SK-N-SH (cell line): ENCODE measurements around the gene PLAC8.
"Not testable (repeated sequence)": the region's sequence is repeated elsewhere in the genome, so short reads cannot be mapped to it uniquely, and the experiment has no call there.

Source experiments
- EP300 ChIP-seq, 2 experiments: IDR thresholded peaks; 2 replicates each; pipeline versions ENCODE4 v1.4.0 to v1.6.1; 2012; ENCODE audit warnings: borderline replicate concordance in 1 of 2, low read depth in 1 of 2, low read length in 1 of 2
- EZH2phosphoT487 ChIP-seq: fragments of 200-600 bp; sonication (generic); IDR thresholded peaks from 2 replicates; pipeline ENCODE4 v1.6.1; 2017; ENCODE audit warnings: low read depth, mixed run types, mild to moderate bottlenecking, antibody characterized with exemption, moderate library complexity, borderline replicate concordance
- GABPA ChIP-seq: IDR thresholded peaks from 2 replicates; pipeline ENCODE4 v1.4.0; 2012; ENCODE audit warnings: low read depth, mild to moderate bottlenecking
- JUND ChIP-seq: IDR thresholded peaks from 2 replicates; pipeline ENCODE4 v1.4.0; 2012
- NFIC ChIP-seq: IDR thresholded peaks from 2 replicates; pipeline ENCODE4 v1.4.0; 2012; ENCODE audit warnings: borderline replicate concordance
- POLR2AphosphoS5 ChIP-seq: IDR thresholded peaks from 2 replicates; pipeline ENCODE4 v1.6.1; 2012; ENCODE audit warnings: low read depth, low read length
- RCOR1 ChIP-seq: fragments of 150-350 bp; IDR thresholded peaks from 2 replicates; pipeline ENCODE4 v1.6.1; 2017; ENCODE audit warnings: antibody characterized with exemption, low read length
- TAF1 ChIP-seq: IDR thresholded peaks from 2 replicates; pipeline ENCODE4 v1.6.1; 2012; ENCODE audit warnings: low read depth, mild to moderate bottlenecking, low read length, moderate library complexity, borderline replicate concordance
- YY1 ChIP-seq: IDR thresholded peaks from 2 replicates; pipeline ENCODE4 v1.4.0; 2012; ENCODE audit warnings: low read depth, mild to moderate bottlenecking
- TF ChIP-seq, protein P1 (sequence below): IDR thresholded peaks from 2 replicates; pipeline ENCODE4 v1.6.1; 2012; ENCODE audit warnings: mild to moderate bottlenecking, low read depth, low read length, moderate library complexity
- TF ChIP-seq, protein P2 (sequence below): fragments of 200-600 bp; sonication (generic); IDR thresholded peaks from 2 replicates; pipeline ENCODE4 v1.6.1; 2017; ENCODE audit warnings: antibody characterized with exemption, mild to moderate bottlenecking, moderate library complexity
- TF ChIP-seq, protein P3 (sequence below): IDR thresholded peaks from 2 replicates; pipeline ENCODE4 v1.4.0; 2012; ENCODE audit warnings: low read depth
- TF ChIP-seq, protein P4 (sequence below): fragments of 150-350 bp; IDR thresholded peaks from 2 replicates; pipeline ENCODE4 v1.6.1; 2017; ENCODE audit warnings: antibody characterized with exemption, low read length, low read depth, borderline replicate concordance
- TF ChIP-seq, protein P5 (sequence below): IDR thresholded peaks from 2 replicates; pipeline ENCODE4 v1.4.0; 2012; ENCODE audit warnings: low read depth, borderline replicate concordance

DNA sequence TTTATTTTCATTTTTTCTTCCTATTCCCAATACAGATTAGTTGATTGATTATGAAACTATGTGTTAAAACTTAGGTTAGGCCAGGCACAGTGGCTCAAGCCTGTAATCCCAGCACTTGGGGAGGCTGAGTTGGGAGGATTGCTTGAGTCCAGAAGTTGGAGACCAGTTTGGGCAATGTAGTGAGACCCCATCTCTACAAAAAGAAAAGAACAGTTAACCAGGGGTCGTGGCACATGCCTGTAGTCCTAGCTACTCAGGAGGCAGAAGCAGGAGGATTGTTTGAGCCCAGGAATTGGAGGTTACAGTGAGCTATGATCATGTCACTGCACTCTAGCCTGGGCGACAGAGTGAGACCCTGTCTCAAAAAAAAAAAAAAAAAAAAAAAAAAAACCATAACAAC lies 71.4 kb downstream of the PLAC8 start:
- TF ChIP-seq, protein P1, sequence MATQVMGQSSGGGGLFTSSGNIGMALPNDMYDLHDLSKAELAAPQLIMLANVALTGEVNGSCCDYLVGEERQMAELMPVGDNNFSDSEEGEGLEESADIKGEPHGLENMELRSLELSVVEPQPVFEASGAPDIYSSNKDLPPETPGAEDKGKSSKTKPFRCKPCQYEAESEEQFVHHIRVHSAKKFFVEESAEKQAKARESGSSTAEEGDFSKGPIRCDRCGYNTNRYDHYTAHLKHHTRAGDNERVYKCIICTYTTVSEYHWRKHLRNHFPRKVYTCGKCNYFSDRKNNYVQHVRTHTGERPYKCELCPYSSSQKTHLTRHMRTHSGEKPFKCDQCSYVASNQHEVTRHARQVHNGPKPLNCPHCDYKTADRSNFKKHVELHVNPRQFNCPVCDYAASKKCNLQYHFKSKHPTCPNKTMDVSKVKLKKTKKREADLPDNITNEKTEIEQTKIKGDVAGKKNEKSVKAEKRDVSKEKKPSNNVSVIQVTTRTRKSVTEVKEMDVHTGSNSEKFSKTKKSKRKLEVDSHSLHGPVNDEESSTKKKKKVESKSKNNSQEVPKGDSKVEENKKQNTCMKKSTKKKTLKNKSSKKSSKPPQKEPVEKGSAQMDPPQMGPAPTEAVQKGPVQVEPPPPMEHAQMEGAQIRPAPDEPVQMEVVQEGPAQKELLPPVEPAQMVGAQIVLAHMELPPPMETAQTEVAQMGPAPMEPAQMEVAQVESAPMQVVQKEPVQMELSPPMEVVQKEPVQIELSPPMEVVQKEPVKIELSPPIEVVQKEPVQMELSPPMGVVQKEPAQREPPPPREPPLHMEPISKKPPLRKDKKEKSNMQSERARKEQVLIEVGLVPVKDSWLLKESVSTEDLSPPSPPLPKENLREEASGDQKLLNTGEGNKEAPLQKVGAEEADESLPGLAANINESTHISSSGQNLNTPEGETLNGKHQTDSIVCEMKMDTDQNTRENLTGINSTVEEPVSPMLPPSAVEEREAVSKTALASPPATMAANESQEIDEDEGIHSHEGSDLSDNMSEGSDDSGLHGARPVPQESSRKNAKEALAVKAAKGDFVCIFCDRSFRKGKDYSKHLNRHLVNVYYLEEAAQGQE = not testable (repeated sequence)
- TF ChIP-seq, protein P2, sequence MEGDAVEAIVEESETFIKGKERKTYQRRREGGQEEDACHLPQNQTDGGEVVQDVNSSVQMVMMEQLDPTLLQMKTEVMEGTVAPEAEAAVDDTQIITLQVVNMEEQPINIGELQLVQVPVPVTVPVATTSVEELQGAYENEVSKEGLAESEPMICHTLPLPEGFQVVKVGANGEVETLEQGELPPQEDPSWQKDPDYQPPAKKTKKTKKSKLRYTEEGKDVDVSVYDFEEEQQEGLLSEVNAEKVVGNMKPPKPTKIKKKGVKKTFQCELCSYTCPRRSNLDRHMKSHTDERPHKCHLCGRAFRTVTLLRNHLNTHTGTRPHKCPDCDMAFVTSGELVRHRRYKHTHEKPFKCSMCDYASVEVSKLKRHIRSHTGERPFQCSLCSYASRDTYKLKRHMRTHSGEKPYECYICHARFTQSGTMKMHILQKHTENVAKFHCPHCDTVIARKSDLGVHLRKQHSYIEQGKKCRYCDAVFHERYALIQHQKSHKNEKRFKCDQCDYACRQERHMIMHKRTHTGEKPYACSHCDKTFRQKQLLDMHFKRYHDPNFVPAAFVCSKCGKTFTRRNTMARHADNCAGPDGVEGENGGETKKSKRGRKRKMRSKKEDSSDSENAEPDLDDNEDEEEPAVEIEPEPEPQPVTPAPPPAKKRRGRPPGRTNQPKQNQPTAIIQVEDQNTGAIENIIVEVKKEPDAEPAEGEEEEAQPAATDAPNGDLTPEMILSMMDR = not testable (repeated sequence)
- TF ChIP-seq EZH2phosphoT487; NFIC; RCOR1; TAF1; POLR2AphosphoS5; GABPA; YY1; JUND; EP300 (IDR thresholded peaks at IDR 0.05; ENCODE audit: borderline replicate concordance in 1 of 2, low read depth in 1 of 2, low read length in 1 of 2): not testable (repeated sequence)
- TF ChIP-seq, protein P3, sequence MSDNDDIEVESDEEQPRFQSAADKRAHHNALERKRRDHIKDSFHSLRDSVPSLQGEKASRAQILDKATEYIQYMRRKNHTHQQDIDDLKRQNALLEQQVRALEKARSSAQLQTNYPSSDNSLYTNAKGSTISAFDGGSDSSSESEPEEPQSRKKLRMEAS = not testable (repeated sequence)
- TF ChIP-seq, protein P4, sequence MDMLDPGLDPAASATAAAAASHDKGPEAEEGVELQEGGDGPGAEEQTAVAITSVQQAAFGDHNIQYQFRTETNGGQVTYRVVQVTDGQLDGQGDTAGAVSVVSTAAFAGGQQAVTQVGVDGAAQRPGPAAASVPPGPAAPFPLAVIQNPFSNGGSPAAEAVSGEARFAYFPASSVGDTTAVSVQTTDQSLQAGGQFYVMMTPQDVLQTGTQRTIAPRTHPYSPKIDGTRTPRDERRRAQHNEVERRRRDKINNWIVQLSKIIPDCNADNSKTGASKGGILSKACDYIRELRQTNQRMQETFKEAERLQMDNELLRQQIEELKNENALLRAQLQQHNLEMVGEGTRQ = not testable (repeated sequence)
- TF ChIP-seq, protein P5, sequence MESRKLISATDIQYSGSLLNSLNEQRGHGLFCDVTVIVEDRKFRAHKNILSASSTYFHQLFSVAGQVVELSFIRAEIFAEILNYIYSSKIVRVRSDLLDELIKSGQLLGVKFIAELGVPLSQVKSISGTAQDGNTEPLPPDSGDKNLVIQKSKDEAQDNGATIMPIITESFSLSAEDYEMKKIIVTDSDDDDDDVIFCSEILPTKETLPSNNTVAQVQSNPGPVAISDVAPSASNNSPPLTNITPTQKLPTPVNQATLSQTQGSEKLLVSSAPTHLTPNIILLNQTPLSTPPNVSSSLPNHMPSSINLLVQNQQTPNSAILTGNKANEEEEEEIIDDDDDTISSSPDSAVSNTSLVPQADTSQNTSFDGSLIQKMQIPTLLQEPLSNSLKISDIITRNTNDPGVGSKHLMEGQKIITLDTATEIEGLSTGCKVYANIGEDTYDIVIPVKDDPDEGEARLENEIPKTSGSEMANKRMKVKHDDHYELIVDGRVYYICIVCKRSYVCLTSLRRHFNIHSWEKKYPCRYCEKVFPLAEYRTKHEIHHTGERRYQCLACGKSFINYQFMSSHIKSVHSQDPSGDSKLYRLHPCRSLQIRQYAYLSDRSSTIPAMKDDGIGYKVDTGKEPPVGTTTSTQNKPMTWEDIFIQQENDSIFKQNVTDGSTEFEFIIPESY = not testable (repeated sequence)
